Prostate gland (tissue), 2 donors: ENCODE results near the gene GPR173.

Experiments used
- CTCF ChIP-seq, 4 experiments: fragments of 200-600 bp in 2 of 4; fragments of 450-650 bp in 2 of 4; sonication (generic) in 2 of 4; IDR thresholded peaks; 1 replicate in 3 of 4; 2 replicates in 1 of 4; pipeline ENCODE4 v1.5.1; 2016 to 2019; ENCODE audit warnings: antibody characterized with exemption in 4 of 4, mild to moderate bottlenecking in 2 of 4, moderate library complexity in 2 of 4
- POLR2A ChIP-seq: fragments of 450-650 bp; IDR thresholded peaks from one replicate; pipeline ENCODE4 v1.6.1; 2016; ENCODE audit warnings: antibody characterized with exemption, mild to moderate bottlenecking

- TF ChIP-seq CTCF (IDR thresholded peaks at IDR 0.05) (peak in 3 of 4 experiments; percentile 52 to 63 (median 59)), POLR2A (no peak)
Observed at GRCh38 chrX:53093177-53093655, 44.6 kb downstream of the GPR173 start.
